ENCODE results near the gene NYNRIN.

DNA sequence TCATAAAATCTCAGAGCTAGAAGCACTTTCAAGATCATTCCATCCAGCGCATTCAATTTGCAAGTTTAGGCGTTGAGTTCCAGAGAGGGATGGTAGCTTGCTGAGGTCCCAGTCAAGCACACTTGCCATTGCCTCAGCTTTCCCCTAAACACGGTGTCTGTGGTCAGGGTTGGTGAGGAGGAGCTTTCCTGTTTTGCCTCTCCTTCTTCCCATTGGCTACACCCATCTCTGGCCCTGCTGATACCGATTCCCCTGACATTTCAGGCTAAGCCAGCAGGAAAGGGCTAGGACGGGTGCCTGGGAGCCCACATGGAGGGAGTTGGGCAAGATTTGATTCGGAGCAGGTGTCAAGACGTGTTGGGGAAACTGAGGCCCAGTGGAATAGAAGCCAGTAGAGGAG is 21.7 kb upstream of the NYNRIN start:
- no peak for TF ChIP-seq CTCF (IDR thresholded peaks at IDR 0.05)
- TF ChIP-seq POLR2A (IDR thresholded peaks at IDR 0.05) = no peak
